ENCODE data around the gene GRPEL2. TPM values are rescaled to one million over a fixed set of nuclear protein-coding genes. Genes with fewer than 3 reads are reported as not detected.

The GRPEL2 gene
- total and polyA plus RNA-seq, 2 donors (not counting 3 experiments of a cell fraction or from before 2014, with no cell fraction given), result 7.6 to 32.5 TPM

DNA sequence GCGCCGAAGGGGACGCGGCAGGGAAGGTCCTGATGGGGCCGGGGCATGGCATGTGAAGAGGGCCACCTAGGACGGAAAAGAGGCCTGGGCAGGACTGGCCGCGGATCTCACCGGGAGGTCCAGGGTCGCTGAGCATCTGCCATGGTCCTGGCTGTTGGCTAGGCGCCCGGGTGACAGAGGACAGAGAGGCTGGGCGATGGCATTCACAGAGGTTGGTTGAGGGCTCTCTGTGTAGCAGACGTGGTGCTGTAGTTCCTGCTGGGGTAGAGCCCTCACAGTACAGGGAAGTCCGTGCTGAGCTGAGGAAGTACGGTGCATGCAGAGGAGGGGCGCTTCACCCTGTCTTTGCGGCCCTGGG is 13.0 kb downstream of the GRPEL2 start:
- FAIRE-seq (no peak), DNase-seq (ENCODE audit: low read depth, low spot score) (no peak)
- Histone ChIP-seq H4K20me1 (replicated peaks; ENCODE audit: control insufficient read depth, extremely low read depth, insufficient read depth, low read length) (no peaks in the 10 kb centered on the region), H3K9me1 (replicated peaks; ENCODE audit: control insufficient read depth, extremely low read depth, insufficient read depth, low read length) (no peaks in the 10 kb centered on the region), H3K27ac (ENCODE audit: insufficient read depth, low read depth, low read length) (no peak overlapping the region), H3K79me2 (ENCODE audit: control insufficient read depth, insufficient read depth, low read length) (peaks cover 2% of the 10 kb centered on the region), H3K4me1 (ENCODE audit: control insufficient read depth, extremely low read depth, insufficient read depth, low read length) (peaks cover 3% of the 10 kb centered on the region), H3K4me2 (ENCODE audit: insufficient read depth, low read length) (peak overlapping the region; percentile 37), H3K9me3 (replicated peaks; ENCODE audit: control insufficient read depth, insufficient read depth, low read length) (no peaks in the 10 kb centered on the region), H3K36me3 (ENCODE audit: control insufficient read depth in 2 of 2, extremely low read depth in 1 of 2, insufficient read depth in 2 of 2, low read length in 2 of 2) (peaks cover 2 to 6% of the 10 kb centered on the region in 2 experiments), H3K9ac (replicated peaks; ENCODE audit: extremely low read depth, insufficient read depth, low read length) (peak overlapping the region; percentile 30), H3K4me3 (replicated peaks in 1 of 3; ENCODE audit: insufficient read depth in 1 of 3, low read depth in 1 of 3, low read length in 3 of 3) (peak overlapping the region; percentile 25 to 61 (median 48)), H3K27me3 (ENCODE audit: control insufficient read depth in 2 of 2, insufficient read depth in 2 of 2, low read length in 2 of 2) (no peaks in the 10 kb centered on the region), H2AFZ (ENCODE audit: low read depth, low read length) (peak overlapping the region; percentile 72)
- TF ChIP-seq MYC (IDR thresholded peaks at IDR 0.05; ENCODE audit: low read depth, low read length) (no peak), JUN (IDR thresholded peaks at IDR 0.05; ENCODE audit: borderline replicate concordance, insufficient read depth, insufficient read length, low read depth) (no peak), FOS (IDR thresholded peaks at IDR 0.05; ENCODE audit: borderline replicate concordance, insufficient read depth, low read length) (no peak), EZH2 (IDR thresholded peaks at IDR 0.05; ENCODE audit: borderline replicate concordance, low read depth, low read length, severe bottlenecking) (no peak)
- TF ChIP-seq, protein P1, sequence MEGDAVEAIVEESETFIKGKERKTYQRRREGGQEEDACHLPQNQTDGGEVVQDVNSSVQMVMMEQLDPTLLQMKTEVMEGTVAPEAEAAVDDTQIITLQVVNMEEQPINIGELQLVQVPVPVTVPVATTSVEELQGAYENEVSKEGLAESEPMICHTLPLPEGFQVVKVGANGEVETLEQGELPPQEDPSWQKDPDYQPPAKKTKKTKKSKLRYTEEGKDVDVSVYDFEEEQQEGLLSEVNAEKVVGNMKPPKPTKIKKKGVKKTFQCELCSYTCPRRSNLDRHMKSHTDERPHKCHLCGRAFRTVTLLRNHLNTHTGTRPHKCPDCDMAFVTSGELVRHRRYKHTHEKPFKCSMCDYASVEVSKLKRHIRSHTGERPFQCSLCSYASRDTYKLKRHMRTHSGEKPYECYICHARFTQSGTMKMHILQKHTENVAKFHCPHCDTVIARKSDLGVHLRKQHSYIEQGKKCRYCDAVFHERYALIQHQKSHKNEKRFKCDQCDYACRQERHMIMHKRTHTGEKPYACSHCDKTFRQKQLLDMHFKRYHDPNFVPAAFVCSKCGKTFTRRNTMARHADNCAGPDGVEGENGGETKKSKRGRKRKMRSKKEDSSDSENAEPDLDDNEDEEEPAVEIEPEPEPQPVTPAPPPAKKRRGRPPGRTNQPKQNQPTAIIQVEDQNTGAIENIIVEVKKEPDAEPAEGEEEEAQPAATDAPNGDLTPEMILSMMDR (IDR thresholded peaks at IDR 0.05; ENCODE audit: extremely low read depth in 1 of 2, insufficient read depth in 1 of 2, low read depth in 1 of 2, low read length in 2 of 2), result no peak
- intact Hi-C loops (cut with micrococcal nuclease) (loop anchor here (5.0 kb wide), 1 partner anchor 36 kb away; no protein-coding TSS in a partner anchor), dilution Hi-C loops (cut with MboI; ENCODE audit: extremely low pct_ligation_motif_present, low sequenced_read_pairs) (no loop called here)
- BruUV-seq (replicated peaks), result no TSS peak
- CTCF ChIA-PET, result interaction anchor here (1.2 to 5.9 kb wide), 9 partner anchors 9 to 204 kb away, joined by 5 to 67 read pairs (median 10); partner anchors contain the start of gene GRPEL2
- POLR2A ChIA-PET, result interaction anchor here (0.5 to 1.2 kb wide), 4 partner anchors 9 to 93 kb away, joined by 3 to 4 read pairs (median 3); no protein-coding TSS in a partner anchor
